Measurements from ENCODE around the gene CRELD2. TPM values are rescaled to one million over a fixed set of nuclear protein-coding genes. Genes with fewer than 3 reads are reported as not detected.

The CRELD2 gene
- total RNA-seq, 4 donors from 2014 or later = 44.8 to 80.4 (median 65.1) TPM

- Histone ChIP-seq H3K27me3 (no peaks in the 10 kb centered on the region), H3K4me3 (no peak overlapping the region), H3K36me3 (peaks cover 3 to 96% (median 12%) of the 10 kb centered on the region in 3 donors), H3K4me1 (no peaks in the 10 kb centered on the region), H3K9me3 (no peaks in the 10 kb centered on the region), H3K27ac (no peak overlapping the region)
- WGBS, 2 donors = 85 to 94% methylated on average over 9 to 14 of the region's 17 CpGs
- DNase-seq (ENCODE audit: low spot score in 2 of 2) = no peak
- no peak for TF ChIP-seq CTCF (IDR thresholded peaks at IDR 0.05)
- no peak for TF ChIP-seq EP300 (IDR thresholded peaks at IDR 0.05)
- TF ChIP-seq POLR2A (IDR thresholded peaks at IDR 0.05) = no peak
Observed at GRCh38 chr22:49903322-49904039, 15.0 kb upstream of the CRELD2 start.

- no peak for DNase-seq (ENCODE audit: low spot score in 2 of 2)
- no peaks in the 10 kb centered on the region for H3K9me3 ChIP-seq
- no peak overlapping the region for H3K27ac ChIP-seq
- TF ChIP-seq EP300 (IDR thresholded peaks at IDR 0.05) = no peak
- TF ChIP-seq POLR2A (IDR thresholded peaks at IDR 0.05) = no peak
- TF ChIP-seq CTCF (IDR thresholded peaks at IDR 0.05) = no peak
- WGBS, 2 donors = 87 to 98% methylated on average over 8 to 11 of the region's 11 CpGs
- no peaks in the 10 kb centered on the region for H3K27me3 ChIP-seq
- no peak overlapping the region for H3K4me3 ChIP-seq
- no peaks in the 10 kb centered on the region for H3K4me1 ChIP-seq
- H3K36me3 ChIP-seq = peaks cover 3 to 96% (median 12%) of the 10 kb centered on the region in 3 donors
Observed at GRCh38 chr22:49904040-49904369, 14.4 kb upstream of the CRELD2 start.

DNA sequence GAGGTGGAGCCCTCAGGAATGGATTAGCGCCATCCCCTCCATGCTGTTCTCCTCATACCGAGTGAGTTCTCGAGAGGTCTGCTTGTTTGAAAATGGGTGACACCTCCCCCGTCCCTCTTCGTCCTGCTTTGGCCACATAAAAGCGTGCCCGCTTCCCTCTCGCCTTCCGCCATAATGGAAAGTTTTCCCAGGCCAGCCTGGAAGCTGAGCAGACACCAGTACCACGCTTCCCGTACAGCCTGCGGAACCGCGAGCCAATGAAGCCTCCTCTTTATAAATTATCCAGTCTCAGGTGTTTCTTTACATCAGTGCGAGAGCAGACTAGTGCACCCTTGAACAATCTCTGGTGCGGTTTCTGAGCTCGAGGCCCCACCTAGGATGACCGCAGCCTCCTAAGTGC lies 13.0 kb upstream of the CRELD2 start:
- DNase-seq (ENCODE audit: low spot score in 2 of 2) = no peak
- TF ChIP-seq EP300 (IDR thresholded peaks at IDR 0.05) (no peak), POLR2A (IDR thresholded peaks at IDR 0.05) (no peak), CTCF (IDR thresholded peaks at IDR 0.05) (no peak)
- Histone ChIP-seq H3K27ac (no peak overlapping the region), H3K4me3 (no peak overlapping the region), H3K36me3 (peaks cover 3 to 96% (median 12%) of the 10 kb centered on the region in 3 donors), H3K27me3 (no peaks in the 10 kb centered on the region), H3K9me3 (no peaks in the 10 kb centered on the region), H3K4me1 (no peaks in the 10 kb centered on the region)
- 93 to 95% methylated on average over 18 of the region's 18 CpGs for WGBS, 2 donors

- TF ChIP-seq POLR2A (IDR thresholded peaks at IDR 0.05) (no peak), EP300 (IDR thresholded peaks at IDR 0.05) (no peak), CTCF (IDR thresholded peaks at IDR 0.05) (no peak)
- no peak overlapping the region for H3K27ac ChIP-seq
- peaks cover 3 to 96% (median 12%) of the 10 kb centered on the region in 3 donors for H3K36me3 ChIP-seq
- no peak for DNase-seq (ENCODE audit: low spot score in 2 of 2)
- no peaks in the 10 kb centered on the region for H3K9me3 ChIP-seq
- no peaks in the 10 kb centered on the region for H3K4me1 ChIP-seq
- no peaks in the 10 kb centered on the region for H3K27me3 ChIP-seq
- no peak overlapping the region for H3K4me3 ChIP-seq
- 91 to 92% methylated on average over 25 to 27 of the region's 28 CpGs for WGBS, 2 donors
Observed at GRCh38 chr22:49906071-49906798, 12.2 kb upstream of the CRELD2 start.

GRCh38 chr22:49906799-49907290 lies 11.6 kb upstream of the CRELD2 start:
- Histone ChIP-seq H3K9me3 (no peaks in the 10 kb centered on the region), H3K36me3 (peaks cover 3 to 96% (median 12%) of the 10 kb centered on the region in 3 donors), H3K27me3 (no peaks in the 10 kb centered on the region), H3K4me1 (no peaks in the 10 kb centered on the region), H3K27ac (no peak overlapping the region), H3K4me3 (no peak overlapping the region)
- DNase-seq (ENCODE audit: low spot score in 2 of 2) = no peak
- TF ChIP-seq POLR2A (IDR thresholded peaks at IDR 0.05) (no peak), EP300 (IDR thresholded peaks at IDR 0.05) (no peak), CTCF (IDR thresholded peaks at IDR 0.05) (no peak)
- 91 to 95% methylated on average over 12 to 14 of the region's 14 CpGs for WGBS, 2 donors

All from tibial nerve (tissue), 4 donors.